ENCODE measurements around the gene POLR1C. TPM values are rescaled to one million over a fixed set of nuclear protein-coding genes. Genes with fewer than 3 reads are reported as not detected.
"Not testable (repeated sequence)": the region's sequence is repeated elsewhere in the genome, so short reads cannot be mapped to it uniquely, and the experiment has no call there.

Gene POLR1C
- total RNA-seq, 1 donor from 2014 or later = 14.7 TPM

DNA sequence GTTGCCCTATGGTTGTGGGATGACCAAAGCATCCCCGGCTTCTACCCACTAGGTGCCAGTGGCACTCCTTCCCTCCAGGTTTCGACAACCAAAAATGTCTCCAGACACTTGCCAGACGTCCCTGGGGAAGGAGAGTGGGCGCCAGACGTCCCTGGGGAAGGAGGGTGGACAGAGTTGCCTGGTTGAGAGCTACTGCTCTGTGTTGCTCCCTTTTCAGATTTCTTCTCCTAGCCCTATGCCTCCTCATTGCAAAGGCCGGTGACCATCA is 19.8 kb upstream of the POLR1C start:
- no peaks in the 10 kb centered on the region for H3K27me3 ChIP-seq (ENCODE audit: low read depth)
- no peaks in the 10 kb centered on the region for H3K9me3 ChIP-seq (replicated peaks)
- intact Hi-C loops (cut with micrococcal nuclease) = loop anchor here (10.0 kb wide), 1 partner anchor 112 kb away; no protein-coding TSS in a partner anchor
- H3K4me3 ChIP-seq = no peak overlapping the region
- no peak for TF ChIP-seq CTCF (IDR thresholded peaks at IDR 0.05; ENCODE audit: borderline replicate concordance)
- no peak overlapping the region for H3K27ac ChIP-seq (replicated peaks)
- peaks cover 41% of the 10 kb centered on the region for H3K36me3 ChIP-seq
- DNase-seq = no peak
- H3K4me1 ChIP-seq = peaks cover 1% of the 10 kb centered on the region

- peak overlapping the region; percentile 18 for H3K27ac ChIP-seq (replicated peaks)
Observed at GRCh38 chr6:43497689-43498088, 19.2 kb upstream of the POLR1C start.

GRCh38 chr6:43498291-43498690 is 18.6 kb upstream of the POLR1C start:
- not testable (repeated sequence) for H3K27me3 ChIP-seq (ENCODE audit: low read depth); DNase-seq; H3K9me3 ChIP-seq (replicated peaks); H3K4me3 ChIP-seq
- H3K36me3 ChIP-seq = peaks cover 53% of the 10 kb centered on the region
- H3K27ac ChIP-seq (replicated peaks) = peak overlapping the region; percentile 71
- intact Hi-C loops (cut with micrococcal nuclease) = loop anchor here (10.0 kb wide), 1 partner anchor 113 kb away; no protein-coding TSS in a partner anchor
- peaks cover 13% of the 10 kb centered on the region for H3K4me1 ChIP-seq

More at GRCh38 chr6:43497689-43498088, 19.2 kb upstream of the POLR1C start:
- Histone ChIP-seq H3K4me3 (no peak overlapping the region), H3K36me3 (peaks cover 47% of the 10 kb centered on the region), H3K4me1 (peaks cover 7% of the 10 kb centered on the region), H3K9me3 (replicated peaks) (no peaks in the 10 kb centered on the region), H3K27me3 (ENCODE audit: low read depth) (no peaks in the 10 kb centered on the region)
- TF ChIP-seq CTCF (IDR thresholded peaks at IDR 0.05; ENCODE audit: borderline replicate concordance) = no peak
- no peak for DNase-seq
- intact Hi-C loops (cut with micrococcal nuclease) = loop anchor here (10.0 kb wide), 1 partner anchor 113 kb away; no protein-coding TSS in a partner anchor

- no peak for DNase-seq
- Histone ChIP-seq H3K4me3 (no peak overlapping the region), H3K27me3 (ENCODE audit: low read depth) (no peaks in the 10 kb centered on the region), H3K4me1 (peaks cover 17% of the 10 kb centered on the region), H3K27ac (replicated peaks) (peak overlapping the region; percentile 71), H3K36me3 (peaks cover 61% of the 10 kb centered on the region), H3K9me3 (replicated peaks) (no peaks in the 10 kb centered on the region)
- intact Hi-C loops (cut with micrococcal nuclease) = loop anchor here (10.0 kb wide), 1 partner anchor 114 kb away; no protein-coding TSS in a partner anchor
- TF ChIP-seq CTCF (IDR thresholded peaks at IDR 0.05; ENCODE audit: borderline replicate concordance) = no peak
Observed at GRCh38 chr6:43499028-43499815, 17.7 kb upstream of the POLR1C start.

- Histone ChIP-seq H3K4me1 (peaks cover 17% of the 10 kb centered on the region), H3K4me3 (no peak overlapping the region), H3K27me3 (ENCODE audit: low read depth) (no peaks in the 10 kb centered on the region), H3K9me3 (replicated peaks) (no peaks in the 10 kb centered on the region), H3K27ac (replicated peaks) (peak overlapping the region; percentile 71), H3K36me3 (peaks cover 77% of the 10 kb centered on the region)
- intact Hi-C loops (cut with micrococcal nuclease) = no loop called here
- TF ChIP-seq CTCF (IDR thresholded peaks at IDR 0.05; ENCODE audit: borderline replicate concordance) = no peak
- DNase-seq = no peak
Observed at GRCh38 chr6:43500921-43501320, 16.0 kb upstream of the POLR1C start.

GRCh38 chr6:43502666-43503065 is 14.2 kb upstream of the POLR1C start:
- no peak for TF ChIP-seq CTCF (IDR thresholded peaks at IDR 0.05; ENCODE audit: borderline replicate concordance)
- Histone ChIP-seq H3K9me3 (replicated peaks) (no peaks in the 10 kb centered on the region), H3K4me1 (peaks cover 27% of the 10 kb centered on the region), H3K4me3 (no peak overlapping the region), H3K36me3 (peaks cover 75% of the 10 kb centered on the region), H3K27me3 (ENCODE audit: low read depth) (no peaks in the 10 kb centered on the region), H3K27ac (replicated peaks) (peak overlapping the region; percentile 42)
- intact Hi-C loops (cut with micrococcal nuclease) = no loop called here
- no peak for DNase-seq

All from left ventricle myocardium inferior (tissue), 1 donor.